Osteoblast (primary cell): ENCODE results near the gene USP7. TPM values are rescaled to one million over a fixed set of nuclear protein-coding genes. Genes with fewer than 3 reads are reported as not detected.
"Not testable (repeated sequence)": the region's sequence is repeated elsewhere in the genome, so short reads cannot be mapped to it uniquely, and the experiment has no call there.

Experiments
- DNase-seq: peaks from one replicate; pipeline ENCODE4 v3.0.0; 2011; ENCODE audit warnings: low spot score, mixed read lengths; ENCODE audit not compliant: insufficient read length; ENCODE audit errors: missing footprints
- H2AFZ ChIP-seq: 2 replicates; pipeline ENCODE4 v1.6.0; 2011; ENCODE audit warnings: mild to moderate bottlenecking, low read length
- H3K27ac ChIP-seq: 2 replicates; pipeline ENCODE4 v1.5.1; 2011; ENCODE audit warnings: mild to moderate bottlenecking, low read depth, low read length, moderate library complexity
- H3K27me3 ChIP-seq: 2 replicates; pipeline ENCODE4 v1.6.0; 2012; ENCODE audit warnings: mild to moderate bottlenecking, control low read depth, inconsistent platforms, low read length, moderate library complexity; ENCODE audit not compliant: insufficient read depth
- H3K36me3 ChIP-seq: 2 replicates; pipeline ENCODE4 v1.5.1; 2011; ENCODE audit warnings: mild to moderate bottlenecking, low read length, control low read depth, moderate library complexity; ENCODE audit not compliant: insufficient read depth
- H3K4me1 ChIP-seq: 2 replicates; pipeline ENCODE4 v1.5.1; 2011; ENCODE audit warnings: mild to moderate bottlenecking, low read length, control low read depth, moderate library complexity; ENCODE audit not compliant: insufficient read depth
- H3K4me2 ChIP-seq: 2 replicates; pipeline ENCODE4 v1.6.0; 2011; ENCODE audit warnings: mild to moderate bottlenecking, low read length; ENCODE audit not compliant: insufficient read depth
- H3K4me3 ChIP-seq: fragments of 200-600 bp; sonication (generic); 3 replicates; pipeline ENCODE4 v1.5.1; 2012; ENCODE audit warnings: mild to moderate bottlenecking, low read length, inconsistent platforms; ENCODE audit not compliant: insufficient read depth
- H3K79me2 ChIP-seq: 2 replicates; pipeline ENCODE4 v1.6.0; 2012; ENCODE audit warnings: mild to moderate bottlenecking, low read length, control low read depth, inconsistent platforms; ENCODE audit not compliant: insufficient read depth
- H3K9me3 ChIP-seq: 2 replicates; pipeline ENCODE4 v1.5.1; 2011; ENCODE audit warnings: low read depth, low read length, control low read depth
- H4K20me1 ChIP-seq: 2 replicates; pipeline ENCODE4 v1.6.0; 2012; ENCODE audit warnings: mild to moderate bottlenecking, low read length, control low read depth; ENCODE audit not compliant: insufficient read depth
- total RNA-seq: library from RNA; depleted of rRNA; stranded (reverse); fragments of >200 nt; gene quantifications from 2 replicates; pipeline ENCODE4 v1.2.3, GENCODE V29; 2012
- TF ChIP-seq, protein P1 (sequence below): IDR thresholded peaks from 2 replicates; pipeline ENCODE4 v1.5.1; 2011; ENCODE audit warnings: mild to moderate bottlenecking, low read depth, low read length, moderate library complexity; ENCODE audit errors: extremely low read depth

USP7 gene
- total RNA-seq, 1 donor: 51.4 TPM

DNA sequence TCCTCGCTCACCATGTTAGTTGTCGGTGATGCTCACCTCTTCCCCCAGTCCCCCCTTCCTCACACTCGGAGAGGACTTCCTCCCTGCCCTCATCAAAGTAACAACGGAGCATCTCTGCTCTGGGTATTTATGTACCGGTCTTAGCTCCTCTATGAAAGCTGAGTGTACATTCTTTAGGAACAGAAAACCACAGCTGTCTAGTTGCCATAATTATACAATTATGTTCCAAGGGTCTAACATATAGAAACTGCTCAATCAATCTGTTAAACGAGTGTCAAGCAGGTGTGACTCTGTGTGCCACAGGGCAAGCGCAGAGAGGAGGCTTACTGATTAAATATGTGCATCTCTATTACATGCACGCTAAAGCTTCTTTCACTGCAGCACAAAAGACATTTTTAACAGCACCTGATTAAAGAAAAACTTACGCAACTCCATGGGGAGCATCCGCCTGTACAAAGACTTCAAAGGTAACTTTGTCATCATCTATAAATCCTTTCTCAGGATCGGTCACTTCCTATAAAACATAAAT is 43.7 kb downstream of the USP7 start:
- Histone ChIP-seq H3K79me2 (peaks cover 56% of the 10 kb centered on the region), H2AFZ (no peak overlapping the region), H4K20me1 (peaks cover 42% of the 10 kb centered on the region), H3K9me3 (no peaks in the 10 kb centered on the region), H3K36me3 (peaks cover 82% of the 10 kb centered on the region), H3K27ac (no peak overlapping the region), H3K4me1 (no peaks in the 10 kb centered on the region), H3K4me3 (no peak overlapping the region), H3K4me2 (no peak overlapping the region), H3K27me3 (no peaks in the 10 kb centered on the region)
- DNase-seq: no peak
- TF ChIP-seq, protein P1, sequence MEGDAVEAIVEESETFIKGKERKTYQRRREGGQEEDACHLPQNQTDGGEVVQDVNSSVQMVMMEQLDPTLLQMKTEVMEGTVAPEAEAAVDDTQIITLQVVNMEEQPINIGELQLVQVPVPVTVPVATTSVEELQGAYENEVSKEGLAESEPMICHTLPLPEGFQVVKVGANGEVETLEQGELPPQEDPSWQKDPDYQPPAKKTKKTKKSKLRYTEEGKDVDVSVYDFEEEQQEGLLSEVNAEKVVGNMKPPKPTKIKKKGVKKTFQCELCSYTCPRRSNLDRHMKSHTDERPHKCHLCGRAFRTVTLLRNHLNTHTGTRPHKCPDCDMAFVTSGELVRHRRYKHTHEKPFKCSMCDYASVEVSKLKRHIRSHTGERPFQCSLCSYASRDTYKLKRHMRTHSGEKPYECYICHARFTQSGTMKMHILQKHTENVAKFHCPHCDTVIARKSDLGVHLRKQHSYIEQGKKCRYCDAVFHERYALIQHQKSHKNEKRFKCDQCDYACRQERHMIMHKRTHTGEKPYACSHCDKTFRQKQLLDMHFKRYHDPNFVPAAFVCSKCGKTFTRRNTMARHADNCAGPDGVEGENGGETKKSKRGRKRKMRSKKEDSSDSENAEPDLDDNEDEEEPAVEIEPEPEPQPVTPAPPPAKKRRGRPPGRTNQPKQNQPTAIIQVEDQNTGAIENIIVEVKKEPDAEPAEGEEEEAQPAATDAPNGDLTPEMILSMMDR: no peak

DNA sequence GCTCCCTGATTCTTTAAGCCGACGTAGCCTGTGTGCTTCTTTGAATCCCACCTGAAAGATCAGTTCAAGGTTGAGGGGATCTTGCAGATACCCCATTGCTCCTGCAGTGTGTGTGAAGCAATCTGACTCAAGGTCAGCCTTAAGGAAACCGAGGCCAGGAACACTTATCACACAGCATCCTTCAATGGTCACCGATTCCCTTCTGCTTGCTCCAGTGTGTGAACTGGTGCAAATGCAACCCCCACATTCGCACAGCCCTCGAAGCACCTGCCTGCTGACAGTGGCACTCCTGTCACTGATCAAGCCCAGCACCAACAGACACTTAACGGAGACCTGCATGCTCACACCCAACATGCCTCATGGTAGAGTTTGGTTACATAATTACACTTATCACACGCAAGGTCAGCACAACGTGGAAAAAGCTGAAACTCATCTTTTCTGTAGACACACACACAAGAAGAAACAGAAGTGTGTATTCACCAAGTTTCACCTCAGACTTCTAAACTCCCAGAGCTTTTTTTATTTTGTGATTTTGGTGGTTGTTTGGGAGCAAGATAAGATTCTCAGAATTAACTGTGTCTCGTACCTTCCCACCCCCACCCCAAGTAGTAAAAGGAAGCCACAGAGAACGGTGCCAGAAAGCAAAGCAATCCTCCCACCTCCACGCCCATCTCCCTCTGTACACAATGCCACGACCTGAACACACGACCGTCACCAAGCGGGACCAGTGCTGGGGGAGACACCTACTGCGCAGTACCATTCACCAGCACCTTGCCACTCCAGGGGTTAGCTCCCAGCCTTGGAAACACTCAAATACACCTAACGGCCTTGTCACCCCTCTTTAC is 44.4 kb downstream of the USP7 start:
- TF ChIP-seq, protein P1: no peak
- Histone ChIP-seq H3K27ac (no peak overlapping the region), H3K27me3 (no peaks in the 10 kb centered on the region), H3K79me2 (peaks cover 54% of the 10 kb centered on the region), H4K20me1 (peaks cover 39% of the 10 kb centered on the region), H3K4me2 (no peak overlapping the region), H3K4me3 (no peak overlapping the region), H3K9me3 (no peaks in the 10 kb centered on the region), H3K4me1 (no peaks in the 10 kb centered on the region), H2AFZ (no peak overlapping the region), H3K36me3 (peaks cover 88% of the 10 kb centered on the region)
- no peak for DNase-seq

- H3K9me3 ChIP-seq, H3K4me2 ChIP-seq, DNase-seq, H3K4me1 ChIP-seq, H2AFZ ChIP-seq, H3K4me3 ChIP-seq, H3K27me3 ChIP-seq, H3K27ac ChIP-seq: not testable (repeated sequence)
- peaks cover 32% of the 10 kb centered on the region for H4K20me1 ChIP-seq
- peaks cover 50% of the 10 kb centered on the region for H3K79me2 ChIP-seq
- peaks cover 78% of the 10 kb centered on the region for H3K36me3 ChIP-seq
These were observed 46.4 kb downstream of the USP7 start for GRCh38 chr16:8917336-8917735.

DNA sequence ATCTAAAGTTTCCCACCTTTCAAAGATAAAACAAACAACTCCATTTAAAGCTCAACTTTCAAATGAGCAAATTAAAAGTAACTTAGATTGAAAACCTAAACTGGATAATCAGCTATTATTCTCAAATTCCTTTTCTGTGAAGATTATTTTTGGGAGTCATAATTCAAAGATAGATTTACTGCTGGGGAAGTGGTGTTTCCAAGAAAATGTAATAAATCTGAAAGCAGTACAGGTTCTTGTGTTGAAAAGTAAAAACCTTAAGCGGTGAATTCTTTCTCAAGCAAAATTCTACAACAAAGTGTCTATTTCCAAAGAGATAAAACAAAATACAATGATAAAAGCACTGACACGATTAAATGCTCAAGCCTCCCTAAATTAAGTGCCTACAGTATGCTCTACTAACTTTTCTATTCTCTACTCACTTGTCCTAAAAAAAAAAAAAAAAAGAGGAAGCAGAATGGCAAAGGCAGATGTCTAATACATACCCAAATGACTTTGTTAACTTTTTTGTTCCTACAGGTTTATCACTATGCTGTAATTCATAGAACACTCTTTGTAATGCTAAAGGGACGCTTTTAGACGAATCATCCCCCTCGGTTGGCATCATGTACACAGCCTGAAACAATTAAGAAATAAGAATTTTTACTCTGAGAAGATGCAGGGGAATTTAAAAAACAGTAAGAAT is 47.0 kb downstream of the USP7 start:
- Histone ChIP-seq H4K20me1 (peaks cover 32% of the 10 kb centered on the region), H3K4me2 (no peak overlapping the region), H2AFZ (no peak overlapping the region), H3K9me3 (no peaks in the 10 kb centered on the region), H3K36me3 (peaks cover 77% of the 10 kb centered on the region), H3K4me1 (no peaks in the 10 kb centered on the region), H3K79me2 (peaks cover 51% of the 10 kb centered on the region), H3K27me3 (no peaks in the 10 kb centered on the region), H3K27ac (no peak overlapping the region), H3K4me3 (no peak overlapping the region)
- TF ChIP-seq, protein P1: no peak
- no peak for DNase-seq
